Muscle of arm (tissue), 14 donors: Measurements from ENCODE around the gene COBL. TPM values are rescaled to one million over a fixed set of nuclear protein-coding genes. Genes with fewer than 3 reads are reported as not detected.

Source experiments
- DNase-seq: peaks from one replicate; pipeline ENCODE4 v3.0.0-alpha.2; 2013
- long read RNA-seq, 11 donors: transcript quantifications; one replicate each; lab custom pipeline, GENCODE V29; 2026
- polyA plus RNA-seq, 12 donors: library from polyadenylated mRNA; unstranded; fragments of 120-200 nt; gene quantifications; one replicate each; pipeline ENCODE4 v1.2.1, GENCODE V29; 2013; ENCODE audit not compliant: insufficient read length in 12 of 12

COBL gene, protein sequence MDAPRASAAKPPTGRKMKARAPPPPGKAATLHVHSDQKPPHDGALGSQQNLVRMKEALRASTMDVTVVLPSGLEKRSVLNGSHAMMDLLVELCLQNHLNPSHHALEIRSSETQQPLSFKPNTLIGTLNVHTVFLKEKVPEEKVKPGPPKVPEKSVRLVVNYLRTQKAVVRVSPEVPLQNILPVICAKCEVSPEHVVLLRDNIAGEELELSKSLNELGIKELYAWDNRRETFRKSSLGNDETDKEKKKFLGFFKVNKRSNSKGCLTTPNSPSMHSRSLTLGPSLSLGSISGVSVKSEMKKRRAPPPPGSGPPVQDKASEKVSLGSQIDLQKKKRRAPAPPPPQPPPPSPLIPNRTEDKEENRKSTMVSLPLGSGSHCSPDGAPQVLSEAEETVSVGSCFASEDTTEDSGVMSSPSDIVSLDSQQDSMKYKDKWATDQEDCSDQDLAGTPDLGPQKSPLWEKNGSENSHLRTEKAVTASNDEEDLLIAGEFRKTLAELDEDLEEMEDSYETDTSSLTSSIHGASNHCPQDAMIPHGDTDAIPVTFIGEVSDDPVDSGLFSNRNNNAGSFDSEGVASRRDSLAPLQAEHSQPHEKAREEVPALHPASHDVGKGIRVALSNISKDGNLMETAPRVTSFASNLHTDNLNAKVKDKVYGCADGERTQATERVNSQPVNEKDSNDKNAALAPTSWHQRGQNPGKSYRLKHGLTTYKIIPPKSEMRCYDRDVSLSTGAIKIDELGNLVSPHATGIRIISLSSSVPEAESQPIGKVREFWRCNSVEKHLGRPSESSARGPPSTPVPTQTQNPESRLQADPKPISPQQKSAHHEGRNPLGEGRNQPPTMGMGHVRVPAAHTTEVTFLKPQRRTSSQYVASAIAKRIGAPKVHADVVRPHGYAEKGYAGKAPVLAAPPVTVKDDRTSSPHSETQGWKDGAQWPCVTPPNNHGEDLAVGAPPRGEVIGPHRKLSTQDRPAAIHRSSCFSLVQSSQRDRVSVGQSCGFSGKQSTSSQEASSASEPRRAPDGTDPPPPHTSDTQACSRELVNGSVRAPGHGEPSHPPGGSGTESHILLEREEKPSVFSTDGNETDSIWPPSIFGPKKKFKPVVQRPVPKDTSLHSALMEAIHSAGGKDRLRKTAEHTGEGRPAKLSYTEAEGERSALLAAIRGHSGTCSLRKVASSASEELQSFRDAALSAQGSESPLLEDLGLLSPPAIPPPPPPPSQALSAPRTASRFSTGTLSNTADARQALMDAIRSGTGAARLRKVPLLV
- 100 to 1,000 TPM in 9 of 12 donors, 10 to 100 TPM in 3; 37.5 to 412 (median 128) TPM for polyA plus RNA-seq
- long read RNA-seq, donor 1, partial matches to known transcripts: 5 of 5 reads
- long read RNA-seq, donor 1, other reads (novel, unspliced or antisense): 0 of 5 reads
- long read RNA-seq, donor 2, transcript COBL-210 (9 exons, 1,941 nt): major isoform, 51 of 59 reads
- long read RNA-seq, donor 2, partial matches to known transcripts: 0 of 59 reads
- long read RNA-seq, donor 2, other reads (novel, unspliced or antisense): 6 of 59 reads
- long read RNA-seq, donor 3, transcript COBL-210 (9 exons, 1,941 nt): major isoform, 23 of 24 reads
- long read RNA-seq, donor 3, partial matches to known transcripts: 0 of 24 reads
- long read RNA-seq, donor 3, other reads (novel, unspliced or antisense): 0 of 24 reads
- long read RNA-seq, donor 4, transcript COBL-210 (9 exons, 1,941 nt): major isoform, 14 of 18 reads
- long read RNA-seq, donor 4, partial matches to known transcripts: 0 of 18 reads
- long read RNA-seq, donor 4, other reads (novel, unspliced or antisense): 0 of 18 reads
- long read RNA-seq, donor 5, transcript COBL-210 (9 exons, 1,941 nt): major isoform, 50 of 62 reads
- long read RNA-seq, donor 5, transcript COBL-205 (8 exons, 3,785 nt): minor isoform, 7 of 62 reads
- long read RNA-seq, donor 5, partial matches to known transcripts: 5 of 62 reads
- long read RNA-seq, donor 5, other reads (novel, unspliced or antisense): 0 of 62 reads
- long read RNA-seq, donor 6, transcript COBL-210 (9 exons, 1,941 nt): major isoform, 26 of 32 reads
- long read RNA-seq, donor 6, partial matches to known transcripts: 5 of 32 reads
- long read RNA-seq, donor 6, other reads (novel, unspliced or antisense): 0 of 32 reads
- long read RNA-seq, donor 7, transcript COBL-210 (9 exons, 1,941 nt): major isoform, 18 of 20 reads
- long read RNA-seq, donor 7, partial matches to known transcripts: 0 of 20 reads
- long read RNA-seq, donor 7, other reads (novel, unspliced or antisense): 0 of 20 reads
- long read RNA-seq, donor 8, transcript COBL-210 (9 exons, 1,941 nt): major isoform, 48 of 60 reads
- long read RNA-seq, donor 8, transcript COBL-205 (8 exons, 3,785 nt): minor isoform, 6 of 60 reads
- long read RNA-seq, donor 8, partial matches to known transcripts: 6 of 60 reads
- long read RNA-seq, donor 8, other reads (novel, unspliced or antisense): 0 of 60 reads
- long read RNA-seq, donor 9, transcript COBL-210 (9 exons, 1,941 nt): major isoform, 9 of 14 reads
- long read RNA-seq, donor 9, partial matches to known transcripts: 5 of 14 reads
- long read RNA-seq, donor 9, other reads (novel, unspliced or antisense): 0 of 14 reads
- long read RNA-seq, donor 10, transcript COBL-205 (8 exons, 3,785 nt): minor isoform, 5 of 62 reads
- long read RNA-seq, donor 10, transcript COBL-210 (9 exons, 1,941 nt): major isoform, 57 of 62 reads
- long read RNA-seq, donor 10, partial matches to known transcripts: 0 of 62 reads
- long read RNA-seq, donor 10, other reads (novel, unspliced or antisense): 0 of 62 reads
- long read RNA-seq, donor 11, transcript COBL-205 (8 exons, 3,785 nt): minor isoform, 6 of 48 reads
- long read RNA-seq, donor 11, transcript COBL-210 (9 exons, 1,941 nt): major isoform, 35 of 48 reads
- long read RNA-seq, donor 11, partial matches to known transcripts: 7 of 48 reads
- long read RNA-seq, donor 11, other reads (novel, unspliced or antisense): 0 of 48 reads

DNA sequence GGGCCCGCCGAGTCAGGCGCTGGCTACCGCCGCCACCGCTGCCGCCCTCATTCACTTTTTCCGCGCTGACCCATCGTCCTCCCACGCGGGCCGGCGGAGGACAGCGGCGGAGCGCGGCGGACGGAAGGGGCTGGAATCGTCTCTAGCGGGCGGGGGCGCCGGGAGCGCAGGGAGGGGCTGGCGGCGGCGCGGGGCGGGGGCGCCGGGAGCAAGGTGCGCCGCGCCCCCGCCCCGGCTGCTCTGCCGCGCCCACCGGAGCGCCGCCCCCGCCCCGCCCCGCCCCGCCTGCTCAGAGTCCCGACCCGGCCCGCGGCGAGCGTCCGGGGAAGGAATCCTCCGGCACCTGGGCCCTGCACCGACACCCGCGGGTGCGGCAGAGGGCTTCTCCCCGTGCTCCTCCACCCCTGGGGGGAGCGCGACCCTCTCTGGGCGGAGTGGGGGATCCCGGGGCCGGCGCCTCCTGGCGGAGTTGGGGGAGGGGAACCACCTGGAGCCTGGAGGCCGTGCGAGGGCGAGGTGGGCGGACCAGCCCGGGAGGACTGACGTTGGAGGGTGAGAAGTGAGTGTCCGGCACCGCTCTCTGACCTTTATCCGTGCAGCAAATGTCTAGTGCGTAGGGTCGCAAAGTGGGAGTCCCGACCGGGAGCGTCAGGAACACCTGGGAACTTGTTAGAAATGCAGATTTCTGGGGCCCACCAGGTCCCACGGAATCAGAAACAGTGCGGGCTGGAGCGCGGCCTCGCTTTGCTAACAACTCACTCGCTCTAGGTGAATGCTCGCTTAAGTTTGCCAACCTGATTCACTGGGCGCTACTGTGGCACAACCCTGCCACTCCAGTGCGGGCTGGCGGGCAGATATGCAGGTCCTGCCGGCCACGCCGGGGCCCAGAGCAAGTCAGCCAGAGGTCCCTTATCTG lies at the start of gene COBL:
COBL (minus strand) TSS at position 144 of the 916 bp plus-strand sequence. CDS start 176 bp downstream, outside the sequence.
- DNase-seq: no peak

DNA sequence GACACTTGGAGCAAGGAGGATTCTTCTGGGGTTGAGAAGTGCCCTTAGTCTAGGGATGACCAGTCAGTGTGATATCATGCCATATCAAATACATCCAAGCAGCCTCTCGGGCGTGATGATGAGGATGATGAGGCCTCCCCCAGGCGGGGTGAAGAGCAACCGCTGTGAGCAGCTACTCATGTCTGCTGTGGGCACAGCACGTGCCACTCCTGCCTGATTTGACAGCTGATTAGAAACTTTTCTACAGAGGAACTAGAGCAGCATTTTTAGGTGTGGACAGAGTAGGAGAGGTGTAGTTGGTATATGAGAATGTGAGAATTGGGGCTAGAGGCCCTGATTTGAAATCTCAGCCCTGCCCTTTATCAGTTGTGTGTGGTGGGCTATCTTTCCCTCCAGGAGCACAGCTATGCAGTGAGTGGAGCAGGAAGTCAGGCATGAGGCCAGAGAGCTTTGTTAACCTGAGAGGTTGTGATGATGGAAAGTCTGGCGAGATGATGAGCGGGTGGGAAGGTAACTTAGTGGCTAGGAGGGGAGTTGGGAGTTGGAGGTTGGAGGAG lies 49.6 kb upstream of the COBL start:
- no peak for DNase-seq

DNA sequence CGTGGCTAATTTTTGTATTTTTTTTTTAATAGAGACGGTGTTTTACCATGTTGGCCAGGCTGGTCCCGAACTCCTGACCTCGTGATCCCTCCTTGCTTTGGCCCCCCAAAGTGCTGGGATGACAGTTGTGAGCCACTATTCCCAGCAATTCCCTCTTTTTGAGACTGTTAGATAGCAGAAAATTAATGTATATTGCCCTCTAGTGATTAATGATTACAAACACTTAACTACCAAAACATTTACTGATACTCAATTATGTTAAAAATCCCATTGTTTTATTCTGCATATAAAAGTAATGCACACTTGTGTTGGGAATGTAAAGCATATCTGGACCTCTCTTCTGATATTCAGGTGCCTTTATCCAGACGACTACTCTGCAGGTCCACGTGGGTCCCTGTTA lies 41.2 kb upstream of the COBL start:
- no peak for DNase-seq

DNA sequence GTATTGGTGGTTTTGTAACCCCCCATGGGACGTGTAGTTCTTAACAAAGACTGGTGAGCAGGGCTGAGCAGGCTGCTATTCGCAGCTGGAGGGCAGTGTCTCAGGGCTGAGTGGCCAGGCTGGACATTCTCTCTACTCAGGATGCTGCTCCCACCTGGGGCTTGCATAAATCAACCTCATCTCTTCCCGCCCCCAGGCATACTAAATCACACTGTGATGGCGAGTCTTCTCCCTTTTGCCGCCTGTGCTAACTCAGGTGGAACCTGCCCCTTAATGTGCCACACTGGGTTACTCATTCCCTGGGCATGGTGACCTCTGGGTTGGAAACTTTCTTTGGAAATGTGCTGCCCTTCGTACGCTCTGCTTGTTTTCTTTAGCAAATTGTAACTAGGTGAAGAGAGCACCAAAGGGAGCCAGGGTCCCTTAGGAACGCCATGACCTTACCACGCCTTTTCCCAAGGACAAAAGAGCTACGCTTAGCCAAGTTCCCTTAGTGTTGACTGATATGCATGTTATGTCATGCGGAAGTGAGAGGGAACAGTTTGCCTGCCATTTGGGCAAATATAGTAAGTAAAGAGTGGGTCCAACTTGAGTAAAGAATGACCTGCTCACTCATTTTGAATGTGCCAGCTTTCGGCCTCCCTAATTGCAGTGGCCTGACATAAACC lies 40.4 kb upstream of the COBL start:
- no peak for DNase-seq

DNA sequence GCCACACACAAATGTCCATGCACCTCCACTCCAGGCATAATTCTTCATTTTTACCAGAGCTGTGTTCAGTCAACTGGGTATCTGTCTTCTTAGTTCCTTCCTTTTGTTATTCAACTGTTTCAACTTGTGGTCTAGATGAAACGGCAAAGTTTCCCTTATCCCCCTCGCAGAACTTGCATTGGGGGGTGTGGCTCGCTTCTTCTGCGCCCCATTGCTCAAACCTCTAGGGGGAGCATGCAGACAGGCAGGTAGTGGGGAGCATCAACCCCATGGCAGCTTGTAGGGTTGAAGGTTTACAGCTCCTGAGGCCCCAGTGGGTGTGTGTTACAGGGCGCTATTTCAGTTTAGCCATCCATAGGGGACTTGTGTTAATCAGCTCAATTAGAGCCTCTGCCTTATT lies 38.3 kb upstream of the COBL start:
- no peak for DNase-seq

DNA sequence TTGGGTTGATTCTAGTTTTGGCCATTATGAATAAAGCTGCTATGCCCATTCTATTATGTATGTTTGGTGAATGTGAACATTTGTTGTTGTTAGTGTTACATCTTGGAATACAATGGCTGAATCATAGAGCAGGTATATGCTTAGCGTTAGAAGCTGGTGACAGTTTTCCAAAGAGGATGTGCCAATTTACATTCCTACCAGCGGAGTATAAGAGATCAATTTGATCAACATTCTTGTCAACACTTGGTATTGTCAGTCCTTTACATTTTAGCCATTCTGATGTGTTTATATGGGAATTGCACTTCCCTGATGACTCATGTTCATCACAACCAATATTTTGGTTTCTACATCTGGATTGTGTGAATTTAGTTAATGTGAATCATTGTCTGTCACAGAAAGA lies 37.8 kb upstream of the COBL start:
- DNase-seq: no peak

DNA sequence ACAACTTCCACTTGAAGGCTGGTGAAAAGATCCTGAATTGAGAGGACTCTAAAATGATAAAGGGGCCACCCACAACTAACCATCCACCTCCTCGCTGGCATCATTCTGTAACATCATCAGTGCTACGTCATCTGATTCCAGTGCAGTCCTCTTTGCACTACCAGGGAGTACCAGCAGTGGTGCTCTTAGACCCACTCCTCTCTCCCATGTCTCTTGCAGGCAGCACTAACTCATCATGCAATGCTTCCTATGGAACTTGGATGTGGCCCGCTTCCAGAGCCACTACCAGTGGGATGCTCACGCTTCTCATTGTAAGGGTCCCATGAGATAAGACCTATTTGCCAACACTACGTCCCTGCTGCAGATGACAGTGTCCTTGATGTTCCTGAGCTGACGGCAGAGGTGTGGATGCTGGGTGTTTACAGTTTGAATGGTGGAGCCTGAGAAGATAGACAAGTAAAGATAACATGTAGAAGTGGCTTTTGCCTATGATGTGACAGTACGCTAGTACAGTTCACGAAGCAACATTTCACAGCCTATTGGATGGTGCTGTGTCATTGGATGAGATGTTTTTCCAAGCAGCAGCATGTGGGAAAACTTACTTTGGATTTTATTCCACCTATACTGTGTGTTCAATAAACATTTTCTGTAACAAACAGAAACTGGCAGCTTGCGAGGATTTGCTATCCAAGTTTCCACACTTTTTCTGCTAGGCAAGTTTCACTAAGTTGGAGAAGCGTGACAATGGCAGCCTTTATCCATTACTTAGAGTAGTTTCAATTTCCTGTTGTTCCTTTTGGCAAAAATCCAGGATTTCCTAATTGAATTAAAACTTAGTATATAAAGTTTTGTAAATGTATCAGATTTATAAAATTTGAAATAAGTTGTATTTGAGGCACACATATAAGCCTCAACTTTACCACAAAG lies 35.8 kb upstream of the COBL start:
- DNase-seq: peak; percentile 57

DNA sequence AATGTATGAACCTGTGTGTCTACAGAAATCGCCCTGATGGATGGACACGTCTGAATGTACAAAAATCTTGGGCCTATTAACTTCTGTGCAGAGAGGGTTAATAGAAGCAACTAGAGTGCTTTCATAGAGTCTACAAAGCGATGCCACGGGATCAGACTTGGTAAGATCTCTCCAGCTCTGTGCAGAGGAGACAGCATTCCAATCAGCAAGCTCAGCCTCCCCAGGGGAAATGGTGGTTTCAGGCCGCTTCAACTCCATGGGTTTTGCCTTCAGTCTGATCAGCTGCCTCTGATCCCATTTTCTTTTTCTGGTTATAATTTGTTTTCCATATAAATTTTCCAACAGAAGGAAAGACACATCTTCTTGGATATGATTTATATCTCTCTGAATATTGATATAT lies 35.1 kb upstream of the COBL start:
- no peak for DNase-seq

DNA sequence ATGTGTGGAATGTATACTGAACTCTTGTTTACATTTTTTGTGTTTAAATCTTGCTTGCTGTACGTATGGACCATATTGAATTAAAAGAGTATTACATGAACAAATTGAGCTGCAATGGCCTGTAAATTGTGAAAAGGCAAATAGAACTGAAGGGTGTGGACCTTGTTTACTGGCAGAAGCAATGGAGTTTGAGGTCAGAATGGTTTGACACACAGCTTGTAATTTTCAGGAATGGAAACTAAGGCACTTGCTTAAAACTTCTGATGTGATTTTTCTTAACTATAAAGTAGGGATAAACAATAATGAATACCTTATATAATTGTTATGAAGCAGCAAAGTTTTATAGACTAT lies 33.9 kb upstream of the COBL start:
- DNase-seq: no peak

DNA sequence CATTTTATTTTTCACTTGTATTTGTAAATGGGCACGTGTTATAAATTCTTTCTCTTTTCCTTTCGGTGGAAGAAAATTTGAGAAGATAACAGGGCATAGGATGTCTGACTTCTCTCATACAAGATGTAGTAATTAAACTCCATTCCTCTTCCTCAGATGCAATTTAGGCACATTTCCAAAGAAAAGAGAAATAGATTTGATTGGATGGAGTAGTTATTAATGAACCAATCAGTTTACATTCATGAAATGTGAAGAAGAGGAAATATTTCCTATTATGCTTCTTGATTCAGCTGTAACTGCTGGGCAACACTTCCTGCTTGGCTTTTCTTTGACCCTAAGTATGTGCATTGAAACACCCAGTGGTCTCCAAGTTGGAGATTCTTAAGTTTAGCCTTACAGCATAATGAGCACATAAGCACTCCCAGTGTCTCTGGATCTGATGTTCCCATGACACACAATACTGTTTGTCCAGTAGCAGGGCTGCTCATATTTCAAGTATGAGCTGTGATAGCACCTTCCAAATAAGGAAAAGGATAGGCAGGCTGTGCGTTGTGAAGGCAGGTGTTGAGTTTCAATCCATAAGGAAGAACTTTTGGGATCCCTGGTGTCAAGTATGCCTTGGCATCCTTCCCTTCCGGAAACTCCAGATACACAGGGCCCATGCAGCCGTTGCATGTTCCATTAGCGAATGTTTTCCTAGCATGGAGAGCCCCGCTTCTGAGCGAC lies 33.4 kb upstream of the COBL start:
- DNase-seq: peak; percentile 40

DNA sequence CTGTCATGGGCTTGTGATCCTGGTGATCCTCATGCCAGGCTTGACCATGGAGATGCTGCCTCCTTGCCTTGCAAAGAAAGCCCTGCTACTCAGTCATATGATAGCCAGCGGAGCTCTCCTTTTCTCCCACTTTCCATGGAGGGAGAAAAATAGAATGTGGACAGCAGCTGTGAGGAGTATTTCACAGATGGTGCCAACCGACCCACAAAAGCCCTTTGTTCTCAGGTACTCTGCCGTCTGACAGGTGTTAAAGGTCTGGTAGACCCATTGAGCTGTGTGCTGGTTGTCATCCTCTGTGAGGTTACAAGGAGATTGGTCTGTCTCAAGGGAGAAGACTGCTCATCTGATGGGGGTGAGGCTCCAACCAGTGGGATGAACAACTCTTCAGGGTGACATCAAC lies 29.5 kb upstream of the COBL start:
- no peak for DNase-seq

DNA sequence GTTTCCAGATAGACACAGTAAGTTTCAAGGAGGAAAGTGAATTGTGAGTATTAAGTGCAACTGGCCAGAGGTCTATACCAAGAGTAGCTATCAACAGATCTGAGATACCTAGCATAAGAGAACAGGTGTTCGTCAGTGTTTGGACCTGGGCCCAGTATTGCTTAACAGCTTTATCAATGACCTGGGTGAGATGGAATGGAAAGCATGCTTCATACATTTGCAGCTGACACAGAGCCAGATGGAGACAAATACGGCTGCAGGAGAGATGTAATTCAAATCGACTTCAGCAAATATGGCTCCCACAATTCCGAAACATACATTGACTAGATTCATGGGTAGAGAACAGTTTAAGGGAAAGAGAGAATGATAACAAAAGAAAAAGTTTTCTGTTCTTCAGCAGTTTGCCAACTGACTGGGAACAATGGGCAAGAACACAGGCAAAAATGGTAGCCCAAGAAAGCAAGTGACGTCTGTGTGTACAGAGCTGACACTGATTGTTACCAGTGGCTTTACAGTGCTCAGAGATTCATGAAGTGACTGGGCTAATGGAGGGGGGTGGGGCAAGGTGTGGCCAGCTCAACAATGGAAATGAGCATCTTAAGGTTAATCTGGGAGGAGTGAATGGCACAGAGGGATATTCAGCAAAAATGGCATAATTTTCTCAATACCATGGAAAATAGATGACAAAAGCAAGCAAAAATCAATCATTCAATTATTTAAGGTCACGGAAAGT lies 28.0 kb upstream of the COBL start:
- no peak for DNase-seq

DNA sequence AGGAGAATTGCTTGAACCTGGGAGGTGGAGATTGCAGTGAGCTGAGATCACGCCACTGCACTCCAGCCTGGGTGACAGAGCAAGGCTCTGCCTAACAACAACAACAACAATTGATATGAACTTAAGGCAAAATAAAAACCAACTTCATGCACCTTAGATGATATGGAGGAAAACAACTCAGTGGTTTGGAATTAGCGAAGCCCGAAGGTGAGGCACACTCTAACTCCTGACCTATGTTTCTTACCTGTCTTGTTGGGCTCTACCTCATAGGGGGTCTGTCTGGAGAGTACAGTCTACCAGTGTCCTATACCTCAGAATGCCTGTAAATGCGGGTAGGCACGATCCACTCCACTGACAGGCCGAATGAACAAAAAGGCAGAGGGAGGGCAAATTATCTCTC lies 24.3 kb upstream of the COBL start:
- no peak for DNase-seq
